Esophagus squamous epithelium (tissue), 5 donors: ENCODE results near the gene AAR2. TPM values are rescaled to one million over a fixed set of nuclear protein-coding genes. Genes with fewer than 3 reads are reported as not detected.

Experiments
- DNase-seq: peaks from one replicate; lab custom pipeline; 2025; lab: John Stamatoyannopoulos, UW
- H3K27ac ChIP-seq, 4 donors: fragments of 200-600 bp; sonication (generic); one replicate each; pipeline ENCODE4 v1.5.1; 2016 to 2019; ENCODE audit warnings: mild to moderate bottlenecking in 1 of 4
- H3K27me3 ChIP-seq, 4 donors: fragments of 200-600 bp; sonication (generic); 1 replicate in 3 of 4; 2 replicates in 1 of 4; pipeline versions ENCODE4 v1.5.1 to v1.6.0; 2017 to 2021; ENCODE audit warnings: antibody characterized with exemption in 1 of 4
- H3K36me3 ChIP-seq, 3 donors: fragments of 200-600 bp; sonication (generic); one replicate each; pipeline ENCODE4 v1.5.1; 2016 to 2019
- H3K4me1 ChIP-seq, 3 donors: fragments of 200-600 bp; sonication (generic); one replicate each; pipeline ENCODE4 v1.5.1; 2017 to 2019
- H3K4me3 ChIP-seq, 4 donors: fragments of 200-600 bp; sonication (generic); 1 replicate in 3 of 4; 2 replicates in 1 of 4; pipeline ENCODE4 v1.5.1; 2016 to 2019; ENCODE audit warnings: mild to moderate bottlenecking in 2 of 4, moderate library complexity in 1 of 4
- H3K9me3 ChIP-seq, 3 donors: fragments of 200-600 bp; sonication (generic); one replicate each; pipeline ENCODE4 v1.5.1; 2016 to 2019
- POLR2A ChIP-seq, 4 donors: fragments of 450-650 bp; IDR thresholded peaks; one replicate each; pipeline ENCODE4 v1.6.1; 2017; ENCODE audit warnings: antibody characterized with exemption in 4 of 4, mild to moderate bottlenecking in 4 of 4, moderate library complexity in 3 of 4
- WGBS, 2 donors: methylation state at CpG; one replicate each; pipeline ENCODE4 v1.1.5; 2018; 5-methylcytosine and 5-hydroxymethylcytosine counted together
- intact Hi-C: fragments of 100-400 bp; cut with DNase I; formaldehyde crosslinking; loops from one replicate; pipeline ENCODE4 v1.15.0; 2022
- total RNA-seq, 4 donors: library from RNA; depleted of rRNA; stranded (reverse); fragments of >200 nt; gene quantifications; one replicate each; pipeline ENCODE4 v1.1.0, GENCODE V29; 2016
- TF ChIP-seq, protein P1 (sequence below), 6 experiments: fragments of 450-650 bp in 4 of 6; fragments of 200-600 bp in 2 of 6; sonication (generic) in 2 of 6; IDR thresholded peaks; one replicate each; pipeline ENCODE4 v1.5.1; 2016 to 2019; ENCODE audit warnings: antibody characterized with exemption in 6 of 6, mild to moderate bottlenecking in 4 of 6, moderate library complexity in 4 of 6
- donor health status: DM: yes; HTN: yes; CAD: no.

Gene AAR2
- total RNA-seq, 4 donors from 2014 or later, result 13.8 to 27.5 (median 16.5) TPM

DNA sequence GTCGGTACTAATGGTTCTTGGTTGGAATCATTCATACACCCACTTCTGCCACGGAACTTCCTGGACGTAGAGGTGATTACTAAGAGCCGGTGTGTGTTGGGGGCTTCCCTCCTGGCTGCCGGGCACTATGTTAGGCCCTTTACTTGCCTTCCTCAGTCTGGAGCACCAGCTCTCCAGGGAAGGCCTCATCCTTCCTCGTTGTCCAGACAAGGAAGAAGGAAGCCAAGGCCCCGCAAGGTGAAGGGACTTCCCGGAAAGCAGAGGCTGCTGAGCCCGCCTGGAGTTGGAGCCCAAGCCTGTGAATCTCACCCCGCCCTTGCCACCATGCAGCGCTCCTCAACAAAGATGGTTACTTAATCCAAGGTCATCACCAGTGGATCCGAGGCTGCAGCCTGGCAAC lies 26.2 kb downstream of the AAR2 start:
- intact Hi-C loops, result no loop called here
- no peak overlapping the region for H3K4me3 ChIP-seq
- 80 to 81% methylated on average over 10 to 11 of the region's 12 CpGs for WGBS, 2 donors
- DNase-seq, result no peak
- H3K27me3 ChIP-seq, result no peaks in the 10 kb centered on the region
- H3K36me3 ChIP-seq, result peaks cover 0 to 4% (median 0%) of the 10 kb centered on the region in 3 donors
- H3K4me1 ChIP-seq, result no peaks in the 10 kb centered on the region
- no peaks in the 10 kb centered on the region for H3K9me3 ChIP-seq
- TF ChIP-seq, protein P1, sequence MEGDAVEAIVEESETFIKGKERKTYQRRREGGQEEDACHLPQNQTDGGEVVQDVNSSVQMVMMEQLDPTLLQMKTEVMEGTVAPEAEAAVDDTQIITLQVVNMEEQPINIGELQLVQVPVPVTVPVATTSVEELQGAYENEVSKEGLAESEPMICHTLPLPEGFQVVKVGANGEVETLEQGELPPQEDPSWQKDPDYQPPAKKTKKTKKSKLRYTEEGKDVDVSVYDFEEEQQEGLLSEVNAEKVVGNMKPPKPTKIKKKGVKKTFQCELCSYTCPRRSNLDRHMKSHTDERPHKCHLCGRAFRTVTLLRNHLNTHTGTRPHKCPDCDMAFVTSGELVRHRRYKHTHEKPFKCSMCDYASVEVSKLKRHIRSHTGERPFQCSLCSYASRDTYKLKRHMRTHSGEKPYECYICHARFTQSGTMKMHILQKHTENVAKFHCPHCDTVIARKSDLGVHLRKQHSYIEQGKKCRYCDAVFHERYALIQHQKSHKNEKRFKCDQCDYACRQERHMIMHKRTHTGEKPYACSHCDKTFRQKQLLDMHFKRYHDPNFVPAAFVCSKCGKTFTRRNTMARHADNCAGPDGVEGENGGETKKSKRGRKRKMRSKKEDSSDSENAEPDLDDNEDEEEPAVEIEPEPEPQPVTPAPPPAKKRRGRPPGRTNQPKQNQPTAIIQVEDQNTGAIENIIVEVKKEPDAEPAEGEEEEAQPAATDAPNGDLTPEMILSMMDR (IDR thresholded peaks at IDR 0.05), result no peak
- no peak for TF ChIP-seq POLR2A (IDR thresholded peaks at IDR 0.05)
- H3K27ac ChIP-seq, result no peak overlapping the region

DNA sequence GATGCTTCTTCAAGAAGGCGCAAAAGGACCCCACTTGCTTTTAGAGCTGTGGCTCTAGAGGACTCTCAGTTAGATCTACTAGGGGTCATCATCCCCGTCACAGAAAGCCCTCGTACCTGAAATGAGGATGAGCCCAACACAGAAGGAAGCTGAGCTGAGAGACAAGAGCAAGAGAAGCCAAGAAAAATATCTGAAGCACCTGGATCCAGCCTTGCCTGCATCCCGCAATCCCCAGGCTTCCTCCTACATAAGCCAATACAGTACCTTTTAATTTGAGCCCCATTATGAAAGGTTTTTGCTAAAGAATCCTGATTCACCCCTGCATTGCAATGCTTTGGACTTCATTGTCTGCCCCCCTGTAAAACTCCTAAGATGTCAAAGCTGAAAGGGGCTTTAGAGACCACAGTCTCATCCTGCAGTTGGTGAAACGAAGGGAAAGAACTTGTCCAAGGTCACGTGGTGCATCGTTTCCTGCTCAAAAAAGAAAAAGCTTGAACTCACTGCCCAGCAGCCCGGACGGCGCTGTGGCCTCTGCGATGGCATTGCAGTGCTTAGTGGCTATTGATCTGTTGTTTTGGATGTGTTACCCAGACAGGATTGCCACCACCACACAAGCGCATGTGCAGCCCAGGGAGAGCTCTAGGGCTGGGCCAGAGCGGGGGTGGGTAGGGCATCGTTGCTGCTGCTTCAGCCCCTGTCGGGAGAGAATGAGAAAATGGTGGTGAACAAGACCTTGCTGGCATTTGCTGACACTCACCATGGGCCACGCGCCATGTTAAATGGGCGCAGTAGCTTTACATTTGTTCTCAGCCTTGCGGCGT lies 28.4 kb downstream of the AAR2 start:
- Histone ChIP-seq H3K27me3 (no peaks in the 10 kb centered on the region), H3K4me1 (no peaks in the 10 kb centered on the region), H3K4me3 (no peak overlapping the region), H3K27ac (no peak overlapping the region), H3K36me3 (no peaks in the 10 kb centered on the region), H3K9me3 (no peaks in the 10 kb centered on the region)
- TF ChIP-seq, protein P1 (IDR thresholded peaks at IDR 0.05), result no peak
- no peak for TF ChIP-seq POLR2A (IDR thresholded peaks at IDR 0.05)
- no peak for DNase-seq
- 75 to 88% methylated on average over 9 to 10 of the region's 20 CpGs for WGBS, 2 donors
- intact Hi-C loops, result no loop called here

DNA sequence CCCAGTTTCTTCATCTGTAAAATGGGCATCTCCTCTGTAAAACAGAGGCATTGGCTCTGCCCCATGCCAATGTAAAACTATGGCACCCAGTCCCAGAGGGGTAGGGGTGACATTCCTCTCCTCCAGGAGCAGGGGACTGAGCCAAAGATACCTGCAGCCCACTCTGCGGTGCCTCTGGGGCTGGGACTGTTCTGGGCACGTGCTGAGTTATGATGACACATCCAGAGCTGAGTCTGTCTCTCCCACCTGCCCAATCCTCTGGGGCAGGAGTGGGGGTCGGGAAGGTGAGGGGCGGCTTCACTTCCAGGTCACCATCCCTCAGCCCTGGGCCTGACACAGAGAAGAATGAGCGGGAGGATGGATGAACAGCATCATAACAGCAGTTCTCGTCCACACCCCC lies 29.9 kb downstream of the AAR2 start:
- TF ChIP-seq, protein P1 (IDR thresholded peaks at IDR 0.05), result no peak
- TF ChIP-seq POLR2A (IDR thresholded peaks at IDR 0.05), result no peak
- H3K27me3 ChIP-seq, result no peaks in the 10 kb centered on the region
- H3K9me3 ChIP-seq, result no peaks in the 10 kb centered on the region
- no peaks in the 10 kb centered on the region for H3K36me3 ChIP-seq
- WGBS, 2 donors, result 96% methylated on average over 3 of the region's 6 CpGs; no CpG with 5 or more reads in 1 of the 2 donors
- H3K4me3 ChIP-seq, result no peak overlapping the region
- H3K27ac ChIP-seq, result no peak overlapping the region
- DNase-seq, result no peak
- intact Hi-C loops, result no loop called here
- no peaks in the 10 kb centered on the region for H3K4me1 ChIP-seq

DNA sequence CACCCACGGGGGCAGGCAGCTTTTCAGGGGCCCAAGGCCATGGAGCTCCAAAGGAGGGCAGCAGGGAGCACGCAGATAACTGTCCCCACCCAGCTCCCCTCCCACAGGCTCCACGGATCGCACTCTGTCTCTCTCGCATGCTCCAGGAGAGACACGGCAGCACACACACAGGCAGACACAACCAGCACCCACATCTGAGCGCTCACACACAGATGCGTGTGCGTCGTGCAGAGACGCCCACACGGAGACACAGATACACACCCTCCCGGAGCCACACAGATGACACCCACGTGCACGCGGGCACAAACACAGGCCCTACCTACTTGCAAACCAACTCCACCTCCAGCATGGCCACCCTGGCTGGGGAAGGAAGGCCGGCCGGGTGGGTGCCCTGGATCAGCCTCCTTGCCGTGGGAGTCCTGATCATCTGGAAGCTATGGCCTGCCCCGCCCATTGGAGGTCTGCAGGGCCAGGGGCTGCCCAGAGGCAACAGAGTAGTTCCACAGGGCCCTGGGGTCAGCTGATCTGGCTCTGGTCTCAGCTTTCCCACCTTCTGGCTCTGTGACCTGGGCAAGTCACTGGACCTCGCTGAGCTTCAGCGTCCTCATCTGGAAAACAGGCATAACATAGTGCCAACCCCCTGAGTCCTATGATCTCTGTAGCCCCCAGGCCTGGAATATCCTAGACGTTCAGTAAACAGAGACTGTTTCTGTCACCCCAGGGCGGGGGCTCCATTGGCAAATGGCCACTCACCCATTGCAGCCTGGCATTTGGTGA lies 31.5 kb downstream of the AAR2 start:
- intact Hi-C loops, result no loop called here
- H3K27ac ChIP-seq, result no peak overlapping the region
- H3K27me3 ChIP-seq, result peaks cover 0 to 5% (median 0%) of the 10 kb centered on the region in 4 donors
- DNase-seq, result no peak
- no peaks in the 10 kb centered on the region for H3K36me3 ChIP-seq
- no peak overlapping the region for H3K4me3 ChIP-seq
- WGBS, 2 donors, result 94 to 100% methylated on average over 1 to 9 of the region's 24 CpGs
- TF ChIP-seq POLR2A (IDR thresholded peaks at IDR 0.05), result no peak
- TF ChIP-seq, protein P1 (IDR thresholded peaks at IDR 0.05), result no peak
- no peaks in the 10 kb centered on the region for H3K4me1 ChIP-seq
- H3K9me3 ChIP-seq, result no peaks in the 10 kb centered on the region
